Astrocyte (in vitro differentiated cells and primary cell): ENCODE results near the gene TIMM22. TPM values are rescaled to one million over a fixed set of nuclear protein-coding genes. Genes with fewer than 3 reads are reported as not detected.
"Not testable (repeated sequence)": the region's sequence is repeated elsewhere in the genome, so short reads cannot be mapped to it uniquely, and the experiment has no call there.

ENCODE experiments used
- DNase-seq: peaks from one replicate; pipeline ENCODE4 v3.0.0-alpha.2; 2010; ENCODE audit warnings: low read depth
- FAIRE-seq: peaks from 2 replicates; lab custom pipeline; 2011; peaks lifted over from hg19 to GRCh38; lab: Jason Lieb, UNC
- H2AFZ ChIP-seq: 2 replicates; pipeline ENCODE4 v1.6.0; 2012; ENCODE audit warnings: low read depth, low read length, inconsistent platforms
- H3K27ac ChIP-seq: 2 replicates; pipeline ENCODE4 v1.5.1; 2011; ENCODE audit warnings: low read depth, low read length, inconsistent platforms
- H3K27me3 ChIP-seq: 2 replicates; pipeline ENCODE4 v1.6.0; 2011; ENCODE audit warnings: low read length, inconsistent platforms; ENCODE audit not compliant: insufficient read depth
- H3K36me3 ChIP-seq: 2 replicates; pipeline ENCODE4 v1.5.1; 2011; ENCODE audit warnings: low read length, inconsistent platforms; ENCODE audit not compliant: insufficient read depth
- H3K4me1 ChIP-seq: 2 replicates; pipeline ENCODE4 v1.5.1; 2011; ENCODE audit warnings: low read length, inconsistent platforms; ENCODE audit not compliant: insufficient read depth
- H3K4me2 ChIP-seq: 2 replicates; pipeline ENCODE4 v1.6.0; 2012; ENCODE audit warnings: low read length, inconsistent platforms
- H3K4me3 ChIP-seq: 2 replicates; pipeline ENCODE4 v1.5.1; 2011; ENCODE audit warnings: low read depth, mild to moderate bottlenecking, low read length, inconsistent platforms; ENCODE audit not compliant: insufficient read depth
- H3K79me2 ChIP-seq: 2 replicates; pipeline ENCODE4 v1.6.0; 2012; ENCODE audit warnings: mild to moderate bottlenecking, low read length, inconsistent platforms; ENCODE audit not compliant: insufficient read depth
- H3K9ac ChIP-seq: 2 replicates; pipeline ENCODE4 v1.6.0; 2012; ENCODE audit warnings: mild to moderate bottlenecking, low read length, inconsistent platforms
- H3K9me3 ChIP-seq: 2 replicates; pipeline ENCODE4 v1.5.1; 2012; ENCODE audit warnings: low read depth, mild to moderate bottlenecking, low read length, inconsistent platforms; ENCODE audit not compliant: insufficient read depth
- H4K20me1 ChIP-seq: 2 replicates; pipeline ENCODE4 v1.6.0; 2012; ENCODE audit warnings: low read length, inconsistent platforms; ENCODE audit not compliant: insufficient read depth
- H3K27ac Mint-ChIP-seq: one replicate; pipeline ENCODE4 v1.8.0; 2021; ENCODE audit warnings: mild to moderate bottlenecking, mixed read lengths; ENCODE audit not compliant: unreplicated experiment
- H3K27me3 Mint-ChIP-seq: one replicate; pipeline ENCODE4 v1.8.0; 2021; ENCODE audit warnings: low read depth, mixed read lengths; ENCODE audit not compliant: unreplicated experiment
- H3K36me3 Mint-ChIP-seq: one replicate; pipeline ENCODE4 v1.8.0; 2021; ENCODE audit warnings: low read depth, mixed read lengths; ENCODE audit not compliant: unreplicated experiment
- H3K4me1 Mint-ChIP-seq: one replicate; pipeline ENCODE4 v1.8.0; 2021; ENCODE audit warnings: low read depth, mixed read lengths; ENCODE audit not compliant: unreplicated experiment
- H3K4me3 Mint-ChIP-seq: one replicate; pipeline ENCODE4 v1.8.0; 2021; ENCODE audit warnings: mild to moderate bottlenecking, moderate library complexity, mixed read lengths; ENCODE audit not compliant: unreplicated experiment
- H3K9me3 Mint-ChIP-seq: one replicate; pipeline ENCODE4 v1.8.0; 2021; ENCODE audit warnings: mild to moderate bottlenecking, mixed read lengths; ENCODE audit not compliant: unreplicated experiment
- EZH2 ChIP-seq: IDR thresholded peaks from 2 replicates; pipeline ENCODE4 v1.6.1; 2012; ENCODE audit warnings: mild to moderate bottlenecking, low read length, inconsistent platforms; ENCODE audit not compliant: insufficient read depth
- total RNA-seq: library from RNA; stranded (reverse); gene quantifications from 2 replicates; pipeline ENCODE4 v1.2.1, GENCODE V29; 2021
- TF ChIP-seq, protein P1 (sequence below): IDR thresholded peaks from 2 replicates; pipeline ENCODE4 v1.5.1; 2011; ENCODE audit warnings: low read depth, mild to moderate bottlenecking, inconsistent platforms, low read length, moderate library complexity; ENCODE audit not compliant: insufficient read depth

The TIMM22 gene
- total RNA-seq, 1 donor from 2014 or later = 20.0 TPM

DNA sequence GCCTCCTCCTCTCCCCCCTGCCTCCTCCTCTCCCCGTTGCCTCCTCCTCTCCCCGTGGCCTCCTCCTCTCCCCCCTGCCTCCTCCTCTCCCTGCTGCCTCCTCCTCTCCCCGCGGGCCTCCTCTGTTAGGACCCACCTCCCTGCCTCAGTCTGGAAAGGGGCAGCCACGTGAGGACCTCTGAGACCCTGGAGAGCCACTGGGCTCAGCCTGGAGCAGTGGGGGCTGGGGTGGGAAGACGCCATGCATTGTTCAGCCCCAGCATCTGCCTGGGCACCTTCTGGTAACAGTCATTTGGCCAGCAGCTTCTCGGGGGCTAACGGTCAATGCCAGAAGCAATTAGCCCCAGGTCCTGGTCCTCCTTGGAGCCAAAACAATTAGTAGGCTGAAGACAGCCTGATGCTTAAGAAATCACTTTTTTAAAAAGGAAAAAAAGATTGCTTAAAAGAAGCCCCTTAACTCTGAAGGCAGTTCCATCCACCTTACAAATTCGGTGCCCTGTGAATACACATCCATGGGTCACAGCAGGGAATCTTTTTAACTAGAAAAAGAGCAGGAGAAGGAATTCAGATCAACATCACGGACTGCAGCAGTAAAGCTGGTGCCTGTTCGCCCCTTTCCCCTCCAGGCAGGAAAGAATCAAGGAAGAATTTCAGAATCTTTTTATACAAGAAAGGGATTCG lies 47.2 kb upstream of the TIMM22 start:
- Histone ChIP-seq H3K79me2 (peaks cover 35% of the 10 kb centered on the region), H2AFZ (no peak overlapping the region), H3K27ac (peak overlapping the region; percentile 15), H4K20me1 (peaks cover 21% of the 10 kb centered on the region), H3K9me3 (no peaks in the 10 kb centered on the region), H3K4me1 (peaks cover 34% of the 10 kb centered on the region), H3K27me3 (no peaks in the 10 kb centered on the region), H3K9ac (peak overlapping the region; percentile 11), H3K4me2 (no peak overlapping the region), H3K4me3 (no peak overlapping the region), H3K36me3 (peaks cover 3% of the 10 kb centered on the region)
- no peak overlapping the region for H3K4me3 Mint-ChIP-seq
- H3K36me3 Mint-ChIP-seq = peaks cover 11% of the 10 kb centered on the region
- no peak for FAIRE-seq
- DNase-seq = no peak
- H3K27ac Mint-ChIP-seq = peak overlapping the region; percentile 98
- TF ChIP-seq EZH2 = no peak
- TF ChIP-seq, protein P1, sequence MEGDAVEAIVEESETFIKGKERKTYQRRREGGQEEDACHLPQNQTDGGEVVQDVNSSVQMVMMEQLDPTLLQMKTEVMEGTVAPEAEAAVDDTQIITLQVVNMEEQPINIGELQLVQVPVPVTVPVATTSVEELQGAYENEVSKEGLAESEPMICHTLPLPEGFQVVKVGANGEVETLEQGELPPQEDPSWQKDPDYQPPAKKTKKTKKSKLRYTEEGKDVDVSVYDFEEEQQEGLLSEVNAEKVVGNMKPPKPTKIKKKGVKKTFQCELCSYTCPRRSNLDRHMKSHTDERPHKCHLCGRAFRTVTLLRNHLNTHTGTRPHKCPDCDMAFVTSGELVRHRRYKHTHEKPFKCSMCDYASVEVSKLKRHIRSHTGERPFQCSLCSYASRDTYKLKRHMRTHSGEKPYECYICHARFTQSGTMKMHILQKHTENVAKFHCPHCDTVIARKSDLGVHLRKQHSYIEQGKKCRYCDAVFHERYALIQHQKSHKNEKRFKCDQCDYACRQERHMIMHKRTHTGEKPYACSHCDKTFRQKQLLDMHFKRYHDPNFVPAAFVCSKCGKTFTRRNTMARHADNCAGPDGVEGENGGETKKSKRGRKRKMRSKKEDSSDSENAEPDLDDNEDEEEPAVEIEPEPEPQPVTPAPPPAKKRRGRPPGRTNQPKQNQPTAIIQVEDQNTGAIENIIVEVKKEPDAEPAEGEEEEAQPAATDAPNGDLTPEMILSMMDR = no peak
- H3K9me3 Mint-ChIP-seq = no peaks in the 10 kb centered on the region
- no peaks in the 10 kb centered on the region for H3K27me3 Mint-ChIP-seq
- peaks cover 34% of the 10 kb centered on the region for H3K4me1 Mint-ChIP-seq

DNA sequence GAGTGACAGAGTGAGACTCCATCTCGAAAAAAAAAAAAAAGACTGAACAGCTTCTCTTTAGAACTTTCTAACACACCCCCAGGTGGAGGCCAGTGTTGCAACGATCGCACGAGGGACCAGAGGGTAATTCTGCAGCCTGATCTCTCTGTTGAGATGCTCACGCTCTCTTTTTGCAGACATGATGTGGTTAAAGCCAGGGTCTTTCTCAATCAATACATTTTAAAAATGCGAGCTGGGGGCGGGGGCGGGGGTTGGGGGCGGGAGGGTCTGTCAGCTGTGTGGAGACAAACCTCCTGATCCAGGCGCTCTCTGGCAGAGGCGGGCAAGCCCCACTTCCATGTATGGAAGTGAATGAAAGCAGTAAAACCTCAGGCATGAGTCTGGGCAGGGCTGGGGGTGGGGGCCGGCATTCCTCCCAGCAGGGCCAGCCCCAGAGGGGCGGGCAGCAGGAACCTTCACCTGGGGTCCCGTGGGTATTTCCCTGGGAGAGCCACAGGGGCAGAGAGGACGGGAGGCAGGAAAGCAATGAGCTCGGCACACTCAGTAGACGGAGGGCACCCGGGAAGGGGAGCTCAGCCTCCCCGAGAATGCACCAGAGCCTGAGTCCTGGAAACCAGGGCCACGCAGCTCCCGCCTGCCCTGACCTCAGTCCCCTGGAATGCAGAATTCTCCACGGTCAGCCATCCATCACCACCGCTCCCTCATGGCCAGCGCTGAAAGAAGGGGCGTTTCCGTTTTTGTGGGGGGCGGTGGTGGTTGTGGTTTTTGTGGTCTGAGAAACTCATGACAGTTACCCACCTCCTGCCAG lies 45.4 kb upstream of the TIMM22 start:
- Mint-ChIP-seq H3K27ac (peak overlapping the region; percentile 98), H3K9me3 (no peaks in the 10 kb centered on the region), H3K27me3 (no peaks in the 10 kb centered on the region), H3K36me3 (peaks cover 10% of the 10 kb centered on the region), H3K4me1 (peaks cover 32% of the 10 kb centered on the region), H3K4me3 (no peak overlapping the region)
- Histone ChIP-seq H3K27ac (peak overlapping the region; percentile 86), H3K79me2 (peaks cover 37% of the 10 kb centered on the region), H3K9ac (peak overlapping the region; percentile 73), H3K9me3 (no peaks in the 10 kb centered on the region), H2AFZ (no peak overlapping the region), H3K36me3 (peaks cover 3% of the 10 kb centered on the region), H3K4me1 (peaks cover 38% of the 10 kb centered on the region), H3K4me3 (peak overlapping the region; percentile 18), H3K27me3 (no peaks in the 10 kb centered on the region), H3K4me2 (peak overlapping the region; percentile 83), H4K20me1 (peaks cover 14% of the 10 kb centered on the region)
- peak; percentile 89 for DNase-seq
- TF ChIP-seq, protein P1 = no peak
- TF ChIP-seq EZH2 = no peak
- peak; percentile 73 for FAIRE-seq

DNA sequence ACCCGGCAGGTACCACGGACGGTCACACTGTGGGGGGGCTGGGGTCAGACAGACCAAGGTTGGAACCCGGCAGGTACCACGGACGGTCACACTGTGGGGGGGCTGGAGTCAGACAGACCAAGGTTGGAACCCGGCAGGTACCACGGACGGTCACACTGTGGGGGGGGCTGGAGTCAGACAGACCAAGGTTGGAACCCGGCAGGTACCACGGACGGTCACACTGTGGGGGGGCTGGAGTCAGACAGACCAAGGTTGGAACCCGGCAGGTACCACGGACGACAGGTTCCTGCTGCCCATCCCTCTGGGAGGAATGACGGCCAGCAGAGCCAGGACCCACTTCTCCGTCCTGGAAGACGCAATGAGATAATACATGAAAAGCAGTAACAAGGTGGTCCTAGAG lies 44.3 kb upstream of the TIMM22 start:
- not testable (repeated sequence) for DNase-seq
- peaks cover 17% of the 10 kb centered on the region for H3K36me3 Mint-ChIP-seq

More for the DNA sequence above, 44.3 kb upstream of the TIMM22 start:
- not testable (repeated sequence) for H3K9me3 ChIP-seq, H3K4me3 Mint-ChIP-seq, H3K27me3 Mint-ChIP-seq, H3K27ac ChIP-seq, H3K36me3 ChIP-seq, H3K9me3 Mint-ChIP-seq, H2AFZ ChIP-seq, H3K4me2 ChIP-seq, H3K9ac ChIP-seq, H3K4me3 ChIP-seq, H3K27me3 ChIP-seq, FAIRE-seq
- Histone ChIP-seq H4K20me1 (peaks cover 16% of the 10 kb centered on the region), H3K4me1 (peaks cover 41% of the 10 kb centered on the region), H3K79me2 (peaks cover 41% of the 10 kb centered on the region)
- H3K4me1 Mint-ChIP-seq = peaks cover 38% of the 10 kb centered on the region
- peak overlapping the region; percentile 62 for H3K27ac Mint-ChIP-seq
